Transverse colon (tissue), 4 donors: ENCODE results near the gene BTBD1.

Experiments
- EP300 ChIP-seq: sonication (generic); formaldehyde crosslinking; IDR thresholded peaks from one replicate; pipeline ENCODE4 v1.6.1; 2017; ENCODE audit warnings: antibody characterized with exemption, low read depth
- POLR2A ChIP-seq: fragments of 450-650 bp; IDR thresholded peaks from one replicate; pipeline ENCODE4 v1.6.1; 2016; ENCODE audit warnings: antibody characterized with exemption, mild to moderate bottlenecking, moderate library complexity
- POLR2AphosphoS5 ChIP-seq, 3 donors: sonication (generic); formaldehyde crosslinking; IDR thresholded peaks; one replicate each; pipeline ENCODE4 v1.6.1; 2016; ENCODE audit warnings: antibody characterized with exemption in 3 of 3
- TF ChIP-seq, protein P1 (sequence below), 5 experiments: fragments of 200-600 bp in 3 of 5; fragments of 450-650 bp in 2 of 5; sonication (generic) in 3 of 5; IDR thresholded peaks; 1 replicate in 2 of 5; 2 replicates in 3 of 5; pipeline ENCODE4 v1.5.1; 2016 to 2017; ENCODE audit warnings: antibody characterized with exemption in 5 of 5, inconsistent platforms in 3 of 5, mild to moderate bottlenecking in 2 of 5, moderate library complexity in 1 of 5

DNA sequence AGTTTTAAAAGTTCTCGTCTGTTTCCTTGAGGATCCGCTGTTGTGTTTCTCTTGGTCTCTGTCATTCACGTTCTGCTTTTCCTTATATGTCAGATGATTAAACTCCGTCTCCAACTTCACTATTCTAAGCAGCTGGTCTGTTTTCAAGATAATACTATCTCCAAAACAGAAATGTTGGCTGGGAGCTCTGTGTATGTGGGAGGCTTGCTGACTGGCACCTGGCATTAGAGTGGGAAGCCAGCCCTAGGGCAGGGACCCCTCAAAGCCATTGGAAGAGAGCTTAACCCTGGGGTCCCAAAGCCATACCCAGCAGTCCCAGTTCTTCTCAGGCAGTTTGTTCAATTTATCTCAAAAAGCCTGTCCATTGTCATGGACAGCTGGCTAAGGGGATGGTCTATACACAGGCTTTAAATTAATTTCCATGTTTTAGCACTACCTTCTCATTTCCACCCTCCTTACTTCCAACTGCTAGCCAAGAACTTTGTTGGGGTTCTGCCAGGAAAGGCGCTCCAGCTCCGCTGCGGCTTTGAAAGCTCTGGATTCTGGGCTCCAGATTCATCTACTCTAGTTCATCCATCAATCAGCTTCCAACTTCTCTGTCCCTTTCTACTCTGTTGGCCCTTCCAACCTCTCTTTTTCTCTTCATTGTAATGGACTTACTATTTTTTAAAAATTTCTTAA lies 9.2 kb downstream of the BTBD1 start:
- TF ChIP-seq, protein P1, sequence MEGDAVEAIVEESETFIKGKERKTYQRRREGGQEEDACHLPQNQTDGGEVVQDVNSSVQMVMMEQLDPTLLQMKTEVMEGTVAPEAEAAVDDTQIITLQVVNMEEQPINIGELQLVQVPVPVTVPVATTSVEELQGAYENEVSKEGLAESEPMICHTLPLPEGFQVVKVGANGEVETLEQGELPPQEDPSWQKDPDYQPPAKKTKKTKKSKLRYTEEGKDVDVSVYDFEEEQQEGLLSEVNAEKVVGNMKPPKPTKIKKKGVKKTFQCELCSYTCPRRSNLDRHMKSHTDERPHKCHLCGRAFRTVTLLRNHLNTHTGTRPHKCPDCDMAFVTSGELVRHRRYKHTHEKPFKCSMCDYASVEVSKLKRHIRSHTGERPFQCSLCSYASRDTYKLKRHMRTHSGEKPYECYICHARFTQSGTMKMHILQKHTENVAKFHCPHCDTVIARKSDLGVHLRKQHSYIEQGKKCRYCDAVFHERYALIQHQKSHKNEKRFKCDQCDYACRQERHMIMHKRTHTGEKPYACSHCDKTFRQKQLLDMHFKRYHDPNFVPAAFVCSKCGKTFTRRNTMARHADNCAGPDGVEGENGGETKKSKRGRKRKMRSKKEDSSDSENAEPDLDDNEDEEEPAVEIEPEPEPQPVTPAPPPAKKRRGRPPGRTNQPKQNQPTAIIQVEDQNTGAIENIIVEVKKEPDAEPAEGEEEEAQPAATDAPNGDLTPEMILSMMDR (IDR thresholded peaks at IDR 0.05), result no peak
- TF ChIP-seq EP300, result no peak
- no peak for TF ChIP-seq POLR2AphosphoS5 (IDR thresholded peaks at IDR 0.05)
- no peak for TF ChIP-seq POLR2A
